HepG2 (cell line): Measurements from ENCODE around the gene SNX3. TPM values are rescaled to one million over a fixed set of nuclear protein-coding genes. Genes with fewer than 3 reads are reported as not detected.

Experiments
- DMAP1 ChIP-seq: IDR thresholded peaks from 2 replicates; pipeline ENCODE4 v1.6.1; 2016
- FOXO4 ChIP-seq: sonication (generic); formaldehyde crosslinking; conservative IDR thresholded peaks from 2 replicates; pipeline ENCODE4 v1.8.1; 2023; ENCODE audit warnings: missing genetic modification reagents
- HNF1B ChIP-seq: sonication (generic); formaldehyde crosslinking; IDR thresholded peaks from 2 replicates; pipeline ENCODE4 v1.5.1; 2020; ENCODE audit warnings: mild to moderate bottlenecking, moderate library complexity, missing genetic modification reagents
- KDM5B ChIP-seq: sonication (generic); formaldehyde crosslinking; IDR thresholded peaks from 2 replicates; pipeline ENCODE4 v1.4.0; 2020; ENCODE audit warnings: missing genetic modification reagents, mild to moderate bottlenecking, borderline replicate concordance
- KLF16 ChIP-seq, 2 experiments: sonication (generic) in 1 of 2; formaldehyde crosslinking in 1 of 2; IDR thresholded peaks; 2 replicates each; pipeline versions ENCODE4 v1.6.1 to v1.8.0; 2016 to 2023; ENCODE audit warnings: missing genetic modification reagents in 2 of 2, missing compliant biosample characterization in 1 of 2
- KMT2A ChIP-seq: sonication (generic); formaldehyde crosslinking; IDR thresholded peaks from 2 replicates; pipeline ENCODE4 v1.4.0; 2020; ENCODE audit warnings: missing genetic modification reagents
- MEIS1 ChIP-seq: sonication (generic); formaldehyde crosslinking; IDR thresholded peaks from 2 replicates; pipeline ENCODE4 v1.9.0; 2021; ENCODE audit warnings: mild to moderate bottlenecking, missing genetic modification reagents, moderate library complexity, borderline replicate concordance
- NFIC ChIP-seq: IDR thresholded peaks from 2 replicates; pipeline ENCODE4 v1.6.1; 2012; ENCODE audit warnings: mild to moderate bottlenecking, low read length, inconsistent platforms
- PAXIP1 ChIP-seq: sonication (generic); formaldehyde crosslinking; conservative IDR thresholded peaks from 2 replicates; pipeline ENCODE4 v1.4.0; 2020; ENCODE audit warnings: mild to moderate bottlenecking, missing genetic modification reagents, moderate library complexity
- SAP130 ChIP-seq: IDR thresholded peaks from 2 replicates; pipeline ENCODE4 v1.6.1; 2016; ENCODE audit warnings: low read depth
- TGIF2 ChIP-seq: IDR thresholded peaks from 2 replicates; pipeline ENCODE4 v1.6.1; 2016; ENCODE audit warnings: control low read depth, missing compliant biosample characterization
- ZNF44 ChIP-seq: sonication (generic); formaldehyde crosslinking; IDR thresholded peaks from 2 replicates; pipeline ENCODE4 v1.5.1; 2020; ENCODE audit warnings: mild to moderate bottlenecking, missing genetic modification reagents
- ZNF75D ChIP-seq: sonication (generic); formaldehyde crosslinking; IDR thresholded peaks from 2 replicates; pipeline ENCODE4 v1.8.1; 2023; ENCODE audit warnings: missing genetic modification reagents, mild to moderate bottlenecking, borderline replicate concordance
- polyA plus RNA-seq, 8 experiments: library from polyadenylated mRNA; depleted of rRNA in 3 of 8; stranded (reverse) in 7 of 8; unstranded in 1 of 8; fragments of >200 nt; fragmentation: Illumina TruSeq in 4 of 8; extraction: Trizol in 4 of 8; gene quantifications; 2 replicates each; pipeline versions ENCODE4 v1.2.1 to v1.2.3, GENCODE V29; 2011 to 2016; ENCODE audit warnings: low read depth in 4 of 8, missing spikeins in 1 of 8, mixed read lengths in 1 of 8; ENCODE audit not compliant: insufficient read depth in 1 of 8
- total RNA-seq, 5 experiments: library from RNA; depleted of rRNA; stranded (reverse); fragments of >200 nt; fragmentation: Illumina TruSeq; extraction: Trizol; gene quantifications; 2 replicates each; pipeline ENCODE4 v1.2.3, GENCODE V29; 2016; ENCODE audit warnings: low read depth in 1 of 5
- TF ChIP-seq, protein P1 (sequence below): IDR thresholded peaks from 2 replicates; pipeline ENCODE4 v1.6.1; 2016; ENCODE audit warnings: mild to moderate bottlenecking, missing biosample characterization, missing genetic modification reagents
- TF ChIP-seq, protein P2 (sequence below): sonication (generic); formaldehyde crosslinking; IDR thresholded peaks from 2 replicates; pipeline ENCODE4 v1.8.0; 2023; ENCODE audit warnings: mild to moderate bottlenecking, missing genetic modification reagents
- TF ChIP-seq, protein P3 (sequence below): sonication (generic); formaldehyde crosslinking; IDR thresholded peaks from 2 replicates; pipeline ENCODE4 v1.8.1; 2022; ENCODE audit warnings: mild to moderate bottlenecking, missing genetic modification reagents
- TF ChIP-seq, protein P4 (sequence below): sonication (generic); formaldehyde crosslinking; IDR thresholded peaks from 2 replicates; pipeline ENCODE4 v1.4.0; 2020; ENCODE audit warnings: missing genetic modification reagents

Gene SNX3
- total and polyA plus RNA-seq, 2 of the 13 experiments (the other 11 are each of a cell fraction or from before 2014, with no cell fraction given): 84.9 to 226 TPM

- TF ChIP-seq KDM5B (CRISPR knock-in tag) (no peak), FOXO4 (CRISPR knock-in tag) (no peak), TGIF2 (peak; percentile 86; the same call in 1 of the 2 replicates), MEIS1 (0 out of 2 replicates have a peak, but pooled peaks have one; percentile 9), KLF16 (CRISPR knock-in tag; IDR thresholded peaks at IDR 0.05) (no peak), ZNF44 (CRISPR knock-in tag) (0 out of 2 replicates have a peak, but pooled peaks have one; percentile 66), DMAP1 (CRISPR knock-in tag) (0 out of 2 replicates have a peak, but pooled peaks have one; percentile 12), SAP130 (CRISPR knock-in tag) (peak; percentile 47), NFIC (no peak), HNF1B (CRISPR knock-in tag) (no peak), KMT2A (CRISPR knock-in tag) (no peak), ZNF75D (CRISPR knock-in tag) (0 out of 2 replicates have a peak, but pooled peaks have one; percentile 39), PAXIP1 (CRISPR knock-in tag) (0 out of 2 replicates have a peak, but pooled peaks have one; percentile 3)
- TF ChIP-seq, protein P1, sequence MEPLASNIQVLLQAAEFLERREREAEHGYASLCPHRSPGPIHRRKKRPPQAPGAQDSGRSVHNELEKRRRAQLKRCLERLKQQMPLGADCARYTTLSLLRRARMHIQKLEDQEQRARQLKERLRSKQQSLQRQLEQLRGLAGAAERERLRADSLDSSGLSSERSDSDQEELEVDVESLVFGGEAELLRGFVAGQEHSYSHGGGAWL (CRISPR knock-in tag): peak; percentile 17; the same call in 1 of the 2 replicates
- TF ChIP-seq, protein P2, sequence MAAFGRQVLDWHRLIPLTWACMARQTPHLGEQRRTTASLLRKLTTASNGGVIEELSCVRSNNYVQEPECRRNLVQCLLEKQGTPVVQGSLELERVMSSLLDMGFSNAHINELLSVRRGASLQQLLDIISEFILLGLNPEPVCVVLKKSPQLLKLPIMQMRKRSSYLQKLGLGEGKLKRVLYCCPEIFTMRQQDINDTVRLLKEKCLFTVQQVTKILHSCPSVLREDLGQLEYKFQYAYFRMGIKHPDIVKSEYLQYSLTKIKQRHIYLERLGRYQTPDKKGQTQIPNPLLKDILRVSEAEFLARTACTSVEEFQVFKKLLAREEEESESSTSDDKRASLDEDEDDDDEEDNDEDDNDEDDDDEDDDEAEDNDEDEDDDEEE (CRISPR knock-in tag): 0 out of 2 replicates have a peak, but pooled peaks have one; percentile 24
- TF ChIP-seq, protein P3, sequence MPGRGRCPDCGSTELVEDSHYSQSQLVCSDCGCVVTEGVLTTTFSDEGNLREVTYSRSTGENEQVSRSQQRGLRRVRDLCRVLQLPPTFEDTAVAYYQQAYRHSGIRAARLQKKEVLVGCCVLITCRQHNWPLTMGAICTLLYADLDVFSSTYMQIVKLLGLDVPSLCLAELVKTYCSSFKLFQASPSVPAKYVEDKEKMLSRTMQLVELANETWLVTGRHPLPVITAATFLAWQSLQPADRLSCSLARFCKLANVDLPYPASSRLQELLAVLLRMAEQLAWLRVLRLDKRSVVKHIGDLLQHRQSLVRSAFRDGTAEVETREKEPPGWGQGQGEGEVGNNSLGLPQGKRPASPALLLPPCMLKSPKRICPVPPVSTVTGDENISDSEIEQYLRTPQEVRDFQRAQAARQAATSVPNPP: 0 out of 2 replicates have a peak, but pooled peaks have one; percentile 44
- TF ChIP-seq, protein P4, sequence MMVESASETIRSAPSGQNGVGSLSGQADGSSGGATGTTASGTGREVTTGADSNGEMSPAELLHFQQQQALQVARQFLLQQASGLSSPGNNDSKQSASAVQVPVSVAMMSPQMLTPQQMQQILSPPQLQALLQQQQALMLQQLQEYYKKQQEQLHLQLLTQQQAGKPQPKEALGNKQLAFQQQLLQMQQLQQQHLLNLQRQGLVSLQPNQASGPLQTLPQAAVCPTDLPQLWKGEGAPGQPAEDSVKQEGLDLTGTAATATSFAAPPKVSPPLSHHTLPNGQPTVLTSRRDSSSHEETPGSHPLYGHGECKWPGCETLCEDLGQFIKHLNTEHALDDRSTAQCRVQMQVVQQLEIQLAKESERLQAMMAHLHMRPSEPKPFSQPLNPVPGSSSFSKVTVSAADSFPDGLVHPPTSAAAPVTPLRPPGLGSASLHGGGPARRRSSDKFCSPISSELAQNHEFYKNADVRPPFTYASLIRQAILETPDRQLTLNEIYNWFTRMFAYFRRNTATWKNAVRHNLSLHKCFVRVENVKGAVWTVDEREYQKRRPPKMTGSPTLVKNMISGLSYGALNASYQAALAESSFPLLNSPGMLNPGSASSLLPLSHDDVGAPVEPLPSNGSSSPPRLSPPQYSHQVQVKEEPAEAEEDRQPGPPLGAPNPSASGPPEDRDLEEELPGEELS: no peak
Observed at GRCh38 chr6:108260126-108260808, 573 bp downstream of the SNX3 start (continued).
